Thoracic aorta (tissue), 2 donors: ENCODE results near the gene MYT1. TPM values are rescaled to one million over a fixed set of nuclear protein-coding genes. Genes with fewer than 3 reads are reported as not detected.

Experiments
- ATAC-seq: fragments of 150-250 bp; one replicate; pipeline ENCODE4 v1.8.0; 2017; ENCODE audit warnings: low read depth; ENCODE audit not compliant: insufficient number of reproducible peaks, low FRiP score
- DNase-seq: peaks from one replicate; pipeline ENCODE4 v3.0.0-alpha.2; 2020; ENCODE audit warnings: low spot score
- H3K27ac ChIP-seq, 2 donors: fragments of 200-600 bp; sonication (generic); 1 replicate in 1 of 2; 2 replicates in 1 of 2; pipeline ENCODE4 v1.5.1; 2016; ENCODE audit warnings: mild to moderate bottlenecking in 2 of 2, moderate library complexity in 2 of 2
- H3K27me3 ChIP-seq: fragments of 200-600 bp; sonication (generic); replicated peaks from 2 replicates; pipeline ENCODE4 v1.6.0; 2016; ENCODE audit warnings: mild to moderate bottlenecking; ENCODE audit not compliant: insufficient read depth
- H3K36me3 ChIP-seq: fragments of 200-600 bp; sonication (generic); one replicate; pipeline ENCODE4 v1.5.1; 2016
- H3K4me1 ChIP-seq, 2 donors: fragments of 200-600 bp; sonication (generic); 1 replicate in 1 of 2; 2 replicates in 1 of 2; pipeline versions ENCODE4 v1.5.1 to v1.6.0; 2016; ENCODE audit warnings: low read depth in 2 of 2, mild to moderate bottlenecking in 1 of 2; ENCODE audit not compliant: control insufficient read depth in 1 of 2
- H3K4me3 ChIP-seq: fragments of 200-600 bp; sonication (generic); 2 replicates; pipeline ENCODE4 v1.5.1; 2016; ENCODE audit warnings: mild to moderate bottlenecking
- H3K9me3 ChIP-seq: fragments of 200-600 bp; sonication (generic); 2 replicates; pipeline ENCODE4 v1.5.1; 2016
- total RNA-seq, 2 donors: library from RNA; depleted of rRNA; stranded (reverse); fragments of >200 nt; gene quantifications; one replicate each; pipeline versions ENCODE4 v1.1.0 to v1.2.3, GENCODE V29; 2016
- TF ChIP-seq, protein P1 (sequence below): fragments of 200-600 bp; sonication (generic); IDR thresholded peaks from one replicate; pipeline ENCODE4 v1.5.1; 2019; ENCODE audit warnings: antibody characterized with exemption

MYT1 gene
- total RNA-seq, 2 donors from 2014 or later, result not detected

DNA sequence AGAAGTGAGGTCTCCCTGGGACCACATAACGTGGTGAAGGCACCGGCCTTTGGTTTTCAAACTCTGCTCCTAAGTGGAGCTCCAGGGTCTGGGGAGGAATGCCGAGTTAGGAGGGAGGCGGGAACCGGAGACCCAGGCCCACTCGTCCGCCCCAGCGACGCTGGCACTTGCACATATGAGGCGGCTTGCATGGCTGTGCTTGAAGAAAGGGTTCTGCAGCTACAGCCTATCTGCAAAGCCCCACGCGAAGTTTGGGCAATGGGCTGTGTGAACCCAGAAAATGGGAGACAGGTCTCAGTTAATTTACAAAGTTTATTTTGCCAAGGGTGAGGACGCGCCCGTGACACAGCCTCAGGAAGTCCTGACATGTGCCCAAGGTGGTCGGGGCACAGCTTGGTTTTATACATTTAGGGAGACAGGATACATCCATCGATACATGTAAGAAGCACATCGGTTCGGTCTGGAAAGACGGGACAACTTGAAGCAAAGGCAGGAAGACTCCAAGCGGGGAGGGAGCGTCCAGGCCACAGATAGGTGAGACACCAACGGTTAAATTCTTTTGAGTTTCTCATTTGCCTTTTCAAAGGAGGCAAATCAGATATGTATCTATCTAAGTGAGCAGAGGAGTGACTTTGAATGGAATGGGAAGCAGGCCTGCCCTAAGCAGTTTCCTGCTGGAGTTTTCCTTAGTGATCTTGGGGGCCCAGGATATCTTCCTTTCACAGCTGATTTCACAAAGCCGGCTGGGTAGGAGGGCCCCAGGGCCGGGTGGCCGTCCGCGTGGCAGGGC, 90.5 kb downstream of the MYT1 start:
- Histone ChIP-seq H3K4me3 (peak overlapping the region; percentile 97), H3K36me3 (no peaks in the 10 kb centered on the region), H3K27ac (peak overlapping the region; percentile 74), H3K4me1 (peaks cover 6 to 23% of the 10 kb centered on the region in 2 donors), H3K9me3 (no peaks in the 10 kb centered on the region), H3K27me3 (no peaks in the 10 kb centered on the region)
- TF ChIP-seq, protein P1, sequence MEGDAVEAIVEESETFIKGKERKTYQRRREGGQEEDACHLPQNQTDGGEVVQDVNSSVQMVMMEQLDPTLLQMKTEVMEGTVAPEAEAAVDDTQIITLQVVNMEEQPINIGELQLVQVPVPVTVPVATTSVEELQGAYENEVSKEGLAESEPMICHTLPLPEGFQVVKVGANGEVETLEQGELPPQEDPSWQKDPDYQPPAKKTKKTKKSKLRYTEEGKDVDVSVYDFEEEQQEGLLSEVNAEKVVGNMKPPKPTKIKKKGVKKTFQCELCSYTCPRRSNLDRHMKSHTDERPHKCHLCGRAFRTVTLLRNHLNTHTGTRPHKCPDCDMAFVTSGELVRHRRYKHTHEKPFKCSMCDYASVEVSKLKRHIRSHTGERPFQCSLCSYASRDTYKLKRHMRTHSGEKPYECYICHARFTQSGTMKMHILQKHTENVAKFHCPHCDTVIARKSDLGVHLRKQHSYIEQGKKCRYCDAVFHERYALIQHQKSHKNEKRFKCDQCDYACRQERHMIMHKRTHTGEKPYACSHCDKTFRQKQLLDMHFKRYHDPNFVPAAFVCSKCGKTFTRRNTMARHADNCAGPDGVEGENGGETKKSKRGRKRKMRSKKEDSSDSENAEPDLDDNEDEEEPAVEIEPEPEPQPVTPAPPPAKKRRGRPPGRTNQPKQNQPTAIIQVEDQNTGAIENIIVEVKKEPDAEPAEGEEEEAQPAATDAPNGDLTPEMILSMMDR, result no peak
- ATAC-seq (no peak), DNase-seq (no peak)

DNA sequence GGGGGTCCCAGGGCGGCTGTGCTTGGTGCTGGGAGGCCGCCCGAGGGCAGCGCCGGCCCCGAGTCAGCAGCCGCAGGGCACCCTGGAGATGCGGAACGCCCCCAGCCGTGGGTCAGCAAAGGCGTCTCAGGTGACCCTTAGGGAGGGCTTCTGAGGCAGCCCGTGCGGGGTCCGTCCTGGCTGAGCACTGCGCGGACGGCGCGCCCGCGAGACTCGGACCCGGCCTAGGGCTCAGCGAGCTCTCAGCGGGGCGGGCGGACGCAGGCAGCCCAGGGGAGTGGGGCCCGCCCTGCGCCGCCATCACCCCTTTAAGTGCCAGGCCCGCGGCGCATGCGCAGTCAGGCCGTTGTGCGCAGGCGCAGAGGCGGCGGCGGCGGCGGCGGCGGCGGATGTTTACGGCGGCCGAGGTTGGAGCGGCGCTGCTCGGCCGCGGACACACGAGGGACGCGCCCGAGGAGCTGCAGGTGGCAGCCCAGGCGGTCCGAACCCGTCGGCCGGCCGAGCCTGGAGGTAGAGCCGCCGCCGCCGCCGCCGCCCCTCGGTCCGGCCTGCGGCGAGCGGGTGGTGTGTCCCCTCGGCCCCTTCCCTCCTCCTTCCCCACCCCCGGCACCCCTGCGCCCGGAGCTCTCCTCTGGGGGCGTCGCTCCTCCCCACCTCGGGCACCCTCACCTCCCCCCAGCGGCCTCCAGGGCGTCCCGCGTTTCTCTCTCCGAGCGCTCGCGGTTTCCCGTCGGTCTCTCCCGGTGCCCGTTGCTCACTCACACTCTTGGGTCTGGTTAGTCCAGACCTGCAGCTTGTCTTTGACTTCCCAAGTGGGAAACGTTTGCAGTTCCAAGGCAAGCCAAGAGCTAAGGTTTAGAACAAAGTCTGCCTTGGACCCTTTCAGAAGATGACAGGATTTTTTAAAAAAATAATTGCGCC, 91.4 kb downstream of the MYT1 start, which contains the start of gene PCMTD2:
TSS of gene PCMTD2 (plus strand) at position 388 of the 921 bp plus-strand sequence. CDS start 4,218 bp downstream, outside the sequence.
- TF ChIP-seq, protein P1, result peak; percentile 11
- H3K4me3 ChIP-seq, result peak within 1 kb of the TSS; percentile 97
- peak; percentile 93 for ATAC-seq
- H3K27me3 ChIP-seq, result no peaks in the 10 kb centered on the region
- H3K4me1 ChIP-seq, result peaks cover 6 to 27% of the 10 kb centered on the region in 2 donors
- H3K9me3 ChIP-seq, result no peaks in the 10 kb centered on the region
- H3K36me3 ChIP-seq, result no peaks in the 10 kb centered on the region
- peak; percentile 45 for DNase-seq
- H3K27ac ChIP-seq, result peak within 1 kb of the TSS; percentile 74

DNA sequence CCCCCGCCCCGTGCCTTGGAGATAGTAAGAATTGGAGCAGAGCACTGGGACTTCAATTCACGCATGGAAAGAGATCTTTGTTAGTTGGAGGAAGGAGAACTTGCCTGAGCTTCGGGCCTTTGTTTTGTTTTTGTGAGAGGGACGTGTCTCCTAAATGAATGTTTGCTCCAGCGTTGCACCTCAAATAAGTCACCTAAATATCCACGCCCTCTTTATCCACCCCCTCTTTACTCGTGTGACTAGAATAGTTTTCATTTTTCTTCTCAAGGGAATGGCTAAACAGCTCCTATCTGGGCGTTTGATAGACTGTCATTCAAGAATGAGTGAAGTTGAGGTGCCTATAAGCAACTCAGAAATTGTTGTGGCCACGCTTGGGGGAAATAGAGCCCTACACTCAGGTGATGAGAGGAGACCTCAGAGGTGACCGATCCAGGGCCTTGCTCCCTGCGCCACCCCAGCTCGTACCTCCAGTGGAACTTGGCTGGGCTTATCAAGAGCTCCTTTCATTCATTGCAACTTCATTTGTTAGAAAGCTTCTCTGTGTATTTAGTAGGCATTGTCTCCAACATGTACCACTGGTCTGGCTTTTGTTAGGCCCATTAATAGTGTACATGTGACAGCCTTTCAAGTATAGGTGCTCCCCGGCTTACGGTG, 92.2 kb downstream of the MYT1 start:
- Histone ChIP-seq H3K4me3 (peak overlapping the region; percentile 97), H3K36me3 (no peaks in the 10 kb centered on the region), H3K4me1 (peaks cover 11 to 35% of the 10 kb centered on the region in 2 donors), H3K27ac (peak overlapping the region; percentile 74), H3K27me3 (no peaks in the 10 kb centered on the region), H3K9me3 (no peaks in the 10 kb centered on the region)
- DNase-seq (no peak), ATAC-seq (no peak)
- TF ChIP-seq, protein P1, result no peak

DNA sequence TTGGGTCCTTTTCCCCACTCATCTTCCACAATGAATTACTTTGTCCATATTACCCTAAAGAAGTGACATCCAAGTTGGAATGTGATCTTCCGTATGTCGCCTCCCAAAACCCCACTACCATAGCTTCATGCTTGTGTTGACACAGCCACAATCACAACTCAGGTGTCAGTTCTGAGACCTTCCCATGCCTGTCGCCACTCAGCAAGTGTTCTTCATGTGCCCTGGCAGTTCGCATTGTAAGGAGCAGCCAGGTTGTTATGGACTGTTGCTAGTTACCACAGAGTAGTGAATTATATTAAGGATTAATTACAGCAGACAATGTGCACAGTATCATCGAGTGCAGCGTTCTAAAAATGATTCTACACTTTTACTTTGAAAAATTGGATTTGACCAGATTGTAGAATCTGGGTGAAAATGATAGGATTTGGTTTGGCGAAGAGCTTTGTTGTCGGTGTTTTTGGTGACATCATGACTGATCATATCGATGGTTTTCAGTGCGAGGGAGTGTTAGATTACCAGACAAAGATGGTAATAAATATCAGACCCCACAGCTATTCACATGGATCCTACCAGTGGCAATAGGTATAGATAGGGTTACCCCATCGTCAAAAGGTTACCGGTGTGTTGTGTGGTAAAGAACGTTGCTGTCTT, 93.0 kb downstream of the MYT1 start:
- Histone ChIP-seq H3K36me3 (no peaks in the 10 kb centered on the region), H3K4me1 (peaks cover 11 to 36% of the 10 kb centered on the region in 2 donors), H3K27me3 (no peaks in the 10 kb centered on the region), H3K27ac (no peak overlapping the region), H3K4me3 (no peak overlapping the region), H3K9me3 (no peaks in the 10 kb centered on the region)
- TF ChIP-seq, protein P1, result no peak
- ATAC-seq (no peak), DNase-seq (no peak)
